Sigmoid colon (tissue), 3 donors: ENCODE results near the gene SMPD4.

Source experiments
- CTCF ChIP-seq, 4 experiments: fragments of 450-650 bp in 3 of 4; fragments of 200-600 bp in 1 of 4; IDR thresholded peaks; one replicate each; pipeline ENCODE4 v1.5.1; 2016 to 2019; ENCODE audit warnings: antibody characterized with exemption in 4 of 4, mild to moderate bottlenecking in 3 of 4, moderate library complexity in 2 of 4
- POLR2A ChIP-seq, 2 donors: fragments of 450-650 bp; IDR thresholded peaks; one replicate each; pipeline ENCODE4 v1.6.1; 2016; ENCODE audit warnings: antibody characterized with exemption in 2 of 2, mild to moderate bottlenecking in 2 of 2, moderate library complexity in 2 of 2

GRCh38 chr2:130162968-130163367, 18.4 kb downstream of the SMPD4 start:
- no peak for TF ChIP-seq CTCF (IDR thresholded peaks at IDR 0.05)
- TF ChIP-seq POLR2A (IDR thresholded peaks at IDR 0.05) = no peak
